IMR-90 (cell line): ENCODE measurements around the gene MDM2.
"Not testable (repeated sequence)": the region's sequence is repeated elsewhere in the genome, so short reads cannot be mapped to it uniquely, and the experiment has no call there.

Experiments
- BHLHE40 ChIP-seq: fragments of 150-350 bp; IDR thresholded peaks from 2 replicates; pipeline ENCODE4 v1.6.1; 2016; ENCODE audit warnings: mild to moderate bottlenecking, low read depth, low read length
- CEBPB ChIP-seq: IDR thresholded peaks from 2 replicates; pipeline ENCODE4 v1.6.1; 2012; ENCODE audit warnings: low read depth, low read length, improper control_type of control experiment
- CHD1 ChIP-seq: IDR thresholded peaks from 2 replicates; pipeline ENCODE4 v1.6.1; 2012; ENCODE audit warnings: low read depth, low read length, improper control_type of control experiment
- ELK1 ChIP-seq: fragments of 150-350 bp; IDR thresholded peaks from 2 replicates; pipeline ENCODE4 v1.6.1; 2016; ENCODE audit warnings: low read depth, mild to moderate bottlenecking, low read length, moderate library complexity, borderline replicate concordance
- MAFK ChIP-seq: IDR thresholded peaks from 2 replicates; pipeline ENCODE4 v1.6.1; 2012; ENCODE audit warnings: low read depth, low read length, improper control_type of control experiment
- MAZ ChIP-seq: IDR thresholded peaks from 2 replicates; pipeline ENCODE4 v1.6.1; 2012; ENCODE audit warnings: low read depth, mild to moderate bottlenecking, low read length, improper control_type of control experiment, moderate library complexity, borderline replicate concordance
- NFE2L2 ChIP-seq: fragments of 150-350 bp; IDR thresholded peaks from 2 replicates; pipeline ENCODE4 v1.6.1; 2016; ENCODE audit warnings: low read depth, mild to moderate bottlenecking, low read length
- POLR2A ChIP-seq: IDR thresholded peaks from 2 replicates; pipeline ENCODE4 v1.6.1; 2012; ENCODE audit warnings: mild to moderate bottlenecking, low read depth, low read length
- RAD21 ChIP-seq: IDR thresholded peaks from 2 replicates; pipeline ENCODE4 v1.6.1; 2012; ENCODE audit warnings: low read length, improper control_type of control experiment
- RCOR1 ChIP-seq: IDR thresholded peaks from 2 replicates; pipeline ENCODE4 v1.6.1; 2012; ENCODE audit warnings: mild to moderate bottlenecking, low read length, improper control_type of control experiment; ENCODE audit not compliant: insufficient replicate concordance
- RFX5 ChIP-seq: IDR thresholded peaks from 2 replicates; pipeline ENCODE4 v1.8.0; 2012; ENCODE audit warnings: low read depth, mild to moderate bottlenecking, low read length, moderate library complexity
- SMC3 ChIP-seq: fragments of 150-350 bp; IDR thresholded peaks from 2 replicates; pipeline ENCODE4 v1.6.1; 2016; ENCODE audit warnings: low read depth, mild to moderate bottlenecking, antibody characterized with exemption, low read length, moderate library complexity
- TF ChIP-seq, protein P1 (sequence below): conservative IDR thresholded peaks from 2 replicates; pipeline ENCODE4 v1.5.1; 2012; ENCODE audit warnings: mild to moderate bottlenecking, low read depth, low read length, improper control_type of control experiment

DNA sequence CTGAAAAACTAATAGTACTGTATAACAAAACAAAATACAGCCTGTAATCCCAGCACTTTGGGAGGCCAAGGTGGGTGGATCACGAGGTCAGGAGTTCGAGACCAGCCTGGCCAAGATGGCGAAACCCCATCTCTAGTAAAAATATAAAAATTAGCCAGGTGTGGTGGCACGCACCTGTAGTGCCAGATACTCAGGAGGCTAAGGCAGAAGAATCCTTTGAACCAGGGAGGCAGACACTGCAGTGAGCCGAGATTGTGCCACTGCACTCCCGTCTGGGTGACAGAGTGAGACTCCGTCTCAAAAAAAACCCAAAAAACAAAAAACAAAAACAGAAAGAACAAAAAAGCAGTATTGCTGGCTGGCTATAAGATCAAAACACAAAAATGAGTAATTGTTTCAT is 6.9 kb upstream of the MDM2 start:
- not testable (repeated sequence) for TF ChIP-seq CEBPB, POLR2A, RFX5, SMC3, MAZ, RAD21, BHLHE40, NFE2L2, CHD1, ELK1, MAFK, RCOR1
- TF ChIP-seq, protein P1, sequence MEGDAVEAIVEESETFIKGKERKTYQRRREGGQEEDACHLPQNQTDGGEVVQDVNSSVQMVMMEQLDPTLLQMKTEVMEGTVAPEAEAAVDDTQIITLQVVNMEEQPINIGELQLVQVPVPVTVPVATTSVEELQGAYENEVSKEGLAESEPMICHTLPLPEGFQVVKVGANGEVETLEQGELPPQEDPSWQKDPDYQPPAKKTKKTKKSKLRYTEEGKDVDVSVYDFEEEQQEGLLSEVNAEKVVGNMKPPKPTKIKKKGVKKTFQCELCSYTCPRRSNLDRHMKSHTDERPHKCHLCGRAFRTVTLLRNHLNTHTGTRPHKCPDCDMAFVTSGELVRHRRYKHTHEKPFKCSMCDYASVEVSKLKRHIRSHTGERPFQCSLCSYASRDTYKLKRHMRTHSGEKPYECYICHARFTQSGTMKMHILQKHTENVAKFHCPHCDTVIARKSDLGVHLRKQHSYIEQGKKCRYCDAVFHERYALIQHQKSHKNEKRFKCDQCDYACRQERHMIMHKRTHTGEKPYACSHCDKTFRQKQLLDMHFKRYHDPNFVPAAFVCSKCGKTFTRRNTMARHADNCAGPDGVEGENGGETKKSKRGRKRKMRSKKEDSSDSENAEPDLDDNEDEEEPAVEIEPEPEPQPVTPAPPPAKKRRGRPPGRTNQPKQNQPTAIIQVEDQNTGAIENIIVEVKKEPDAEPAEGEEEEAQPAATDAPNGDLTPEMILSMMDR, result not testable (repeated sequence)
